BE2C (cell line): ENCODE measurements around the gene PHC1.
"Not testable (repeated sequence)": the region's sequence is repeated elsewhere in the genome, so short reads cannot be mapped to it uniquely, and the experiment has no call there.

ENCODE experiments used
- DNase-seq: peaks from one replicate; pipeline ENCODE4 v3.0.0-alpha.2; 2020
- H3K27me3 ChIP-seq: fragments of 250-450 bp; sonication (Bioruptor Pico); 2 replicates; pipeline ENCODE4 v1.5.1; 2020; ENCODE audit warnings: mild to moderate bottlenecking
- H3K36me3 ChIP-seq: fragments of 250-450 bp; sonication (Bioruptor Pico); 2 replicates; pipeline ENCODE4 v1.5.1; 2020; ENCODE audit warnings: mild to moderate bottlenecking
- H3K4me1 ChIP-seq: fragments of 250-450 bp; sonication (Bioruptor Pico); 2 replicates; pipeline ENCODE4 v1.5.1; 2020
- H3K4me3 ChIP-seq: 2 replicates; pipeline ENCODE4 v1.5.1; 2011; ENCODE audit warnings: low read depth, low read length
- H3K9me3 ChIP-seq: fragments of 250-450 bp; sonication (Bioruptor Pico); 2 replicates; pipeline ENCODE4 v1.5.1; 2020
- TF ChIP-seq, protein P1 (sequence below): IDR thresholded peaks from 2 replicates; pipeline ENCODE4 v1.5.1; 2012; ENCODE audit warnings: mild to moderate bottlenecking, low read depth, low read length

The PHC1 gene

DNA sequence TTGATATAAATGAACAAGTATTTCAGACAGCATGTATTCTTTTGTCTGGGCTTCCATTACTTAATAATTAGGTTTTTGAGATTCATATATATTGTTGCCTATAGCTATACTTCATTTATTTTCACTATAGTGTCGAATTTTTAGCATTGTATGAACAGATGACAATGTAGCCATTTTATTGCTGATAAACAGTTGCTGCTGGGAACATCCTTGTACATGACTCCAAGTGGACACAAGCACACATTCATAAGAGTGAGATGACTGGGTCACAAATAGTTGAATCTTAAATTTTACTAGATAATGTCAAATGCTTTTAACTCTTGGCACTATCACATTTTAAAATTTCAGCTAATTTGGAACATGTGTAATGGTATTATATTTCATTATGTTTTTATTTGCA lies 19.3 kb upstream of the PHC1 start:
- no peaks in the 10 kb centered on the region for H3K27me3 ChIP-seq
- no peaks in the 10 kb centered on the region for H3K9me3 ChIP-seq
- no peaks in the 10 kb centered on the region for H3K36me3 ChIP-seq
- H3K4me3 ChIP-seq = no peak overlapping the region
- no peak for DNase-seq
- TF ChIP-seq, protein P1, sequence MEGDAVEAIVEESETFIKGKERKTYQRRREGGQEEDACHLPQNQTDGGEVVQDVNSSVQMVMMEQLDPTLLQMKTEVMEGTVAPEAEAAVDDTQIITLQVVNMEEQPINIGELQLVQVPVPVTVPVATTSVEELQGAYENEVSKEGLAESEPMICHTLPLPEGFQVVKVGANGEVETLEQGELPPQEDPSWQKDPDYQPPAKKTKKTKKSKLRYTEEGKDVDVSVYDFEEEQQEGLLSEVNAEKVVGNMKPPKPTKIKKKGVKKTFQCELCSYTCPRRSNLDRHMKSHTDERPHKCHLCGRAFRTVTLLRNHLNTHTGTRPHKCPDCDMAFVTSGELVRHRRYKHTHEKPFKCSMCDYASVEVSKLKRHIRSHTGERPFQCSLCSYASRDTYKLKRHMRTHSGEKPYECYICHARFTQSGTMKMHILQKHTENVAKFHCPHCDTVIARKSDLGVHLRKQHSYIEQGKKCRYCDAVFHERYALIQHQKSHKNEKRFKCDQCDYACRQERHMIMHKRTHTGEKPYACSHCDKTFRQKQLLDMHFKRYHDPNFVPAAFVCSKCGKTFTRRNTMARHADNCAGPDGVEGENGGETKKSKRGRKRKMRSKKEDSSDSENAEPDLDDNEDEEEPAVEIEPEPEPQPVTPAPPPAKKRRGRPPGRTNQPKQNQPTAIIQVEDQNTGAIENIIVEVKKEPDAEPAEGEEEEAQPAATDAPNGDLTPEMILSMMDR = no peak
- H3K4me1 ChIP-seq = no peaks in the 10 kb centered on the region

DNA sequence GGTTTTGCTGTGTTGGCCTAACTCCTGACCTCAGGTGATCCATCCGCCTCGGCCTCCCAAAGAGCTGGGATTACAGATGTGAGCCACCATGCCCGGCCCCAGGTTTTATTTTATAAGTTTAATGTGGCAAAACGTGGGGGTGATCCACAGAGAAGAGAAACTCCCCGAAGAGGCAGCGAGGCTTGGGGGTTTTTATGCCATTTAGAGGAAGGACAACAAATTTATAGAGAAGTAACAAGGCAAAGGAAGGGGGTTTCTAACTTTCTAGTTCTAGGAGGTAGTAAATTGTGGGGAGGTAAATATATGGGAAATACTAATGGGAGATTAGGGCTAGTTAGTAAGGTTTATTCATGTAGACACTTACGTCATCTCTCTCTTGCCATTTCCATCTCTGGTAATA lies 17.2 kb upstream of the PHC1 start:
- Histone ChIP-seq H3K4me1 (no peaks in the 10 kb centered on the region), H3K36me3 (no peaks in the 10 kb centered on the region), H3K9me3 (no peaks in the 10 kb centered on the region), H3K27me3 (no peaks in the 10 kb centered on the region), H3K4me3 (no peak overlapping the region)
- DNase-seq = no peak
- TF ChIP-seq, protein P1 = no peak

DNA sequence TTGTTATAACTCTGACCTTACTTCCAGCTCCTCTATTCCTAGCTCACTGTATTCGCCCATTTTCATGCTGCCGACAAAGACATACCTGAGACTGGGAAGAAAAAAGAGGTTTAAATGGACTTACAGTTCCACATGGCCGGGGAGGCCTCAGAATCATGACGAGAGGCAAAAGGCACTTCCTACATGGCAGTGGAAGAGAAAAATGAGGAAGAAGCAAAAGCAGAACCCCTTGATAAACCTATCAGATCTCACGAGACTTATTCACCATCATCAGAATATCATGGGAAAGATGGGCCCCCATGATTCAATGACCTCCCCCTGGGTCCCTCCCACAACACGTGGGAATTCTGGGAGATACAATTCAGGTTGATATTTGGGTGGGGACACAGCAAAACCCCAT lies 14.5 kb upstream of the PHC1 start:
- Histone ChIP-seq H3K27me3 (no peaks in the 10 kb centered on the region), H3K9me3 (no peaks in the 10 kb centered on the region), H3K4me3 (no peak overlapping the region), H3K4me1 (no peaks in the 10 kb centered on the region), H3K36me3 (no peaks in the 10 kb centered on the region)
- TF ChIP-seq, protein P1 = no peak
- DNase-seq = no peak

DNA sequence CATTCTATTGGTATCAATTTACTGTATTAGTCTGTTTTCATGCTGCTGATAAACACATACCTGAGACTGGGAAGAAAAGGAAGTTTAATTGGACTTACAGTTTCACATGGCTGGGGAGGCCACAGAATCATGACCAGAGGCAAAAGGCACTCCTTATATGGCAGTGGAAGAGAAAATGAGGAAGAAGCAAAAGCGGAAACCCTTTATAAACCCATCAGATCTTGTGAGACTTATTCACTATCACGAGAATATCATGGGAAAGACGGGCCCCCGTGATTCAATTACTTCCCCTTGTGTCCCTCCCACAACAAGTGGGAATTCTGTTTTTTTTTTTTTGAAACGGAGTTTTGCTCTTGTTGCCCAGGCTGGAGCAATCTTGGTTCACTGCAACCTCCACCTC lies 11.6 kb upstream of the PHC1 start:
- H3K27me3 ChIP-seq, H3K36me3 ChIP-seq, H3K9me3 ChIP-seq, H3K4me3 ChIP-seq, H3K4me1 ChIP-seq, DNase-seq: not testable (repeated sequence)

DNA sequence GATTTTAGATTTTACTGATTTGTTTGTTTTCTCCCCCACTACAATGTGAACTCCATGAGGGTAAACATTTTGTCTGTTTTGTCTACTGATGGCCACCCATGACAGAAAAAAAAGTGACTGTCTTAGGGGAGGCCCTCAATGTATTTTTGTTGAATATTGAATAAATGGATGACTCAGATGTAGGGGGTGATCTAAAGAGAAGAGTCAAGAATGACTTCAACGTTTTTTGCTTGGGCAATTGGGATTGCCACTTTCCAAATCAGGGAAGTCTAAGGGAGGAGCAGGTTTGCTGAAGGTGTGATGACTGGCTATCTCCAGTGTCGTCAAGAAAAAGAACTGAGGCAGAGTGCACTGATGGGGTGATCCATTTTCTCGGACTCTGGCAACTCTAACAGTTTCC lies 10.7 kb upstream of the PHC1 start:
- Histone ChIP-seq H3K9me3 (no peaks in the 10 kb centered on the region), H3K36me3 (no peaks in the 10 kb centered on the region), H3K27me3 (no peaks in the 10 kb centered on the region), H3K4me3 (no peak overlapping the region), H3K4me1 (no peaks in the 10 kb centered on the region)
- DNase-seq = no peak
- TF ChIP-seq, protein P1 = no peak

DNA sequence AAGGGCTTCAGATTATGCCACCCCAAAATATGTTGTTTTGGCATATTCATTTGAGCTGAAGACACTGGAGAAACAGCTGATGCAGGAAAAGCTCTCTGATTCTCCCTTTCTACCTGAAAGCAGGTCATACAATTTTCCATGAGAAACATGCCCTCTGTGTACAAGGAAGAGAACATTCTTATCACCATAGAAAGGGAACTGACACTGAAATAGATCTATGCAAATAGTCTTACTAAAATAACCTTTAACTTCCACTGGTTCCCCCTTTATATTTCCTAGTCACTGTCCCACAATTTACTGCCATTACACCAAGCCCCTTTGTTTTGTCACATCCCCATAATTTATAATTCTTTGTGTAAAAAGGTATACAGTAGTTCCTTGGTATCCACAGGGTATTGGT lies 9.6 kb upstream of the PHC1 start:
- no peaks in the 10 kb centered on the region for H3K4me1 ChIP-seq
- no peaks in the 10 kb centered on the region for H3K27me3 ChIP-seq
- TF ChIP-seq, protein P1 = no peak
- H3K36me3 ChIP-seq = no peaks in the 10 kb centered on the region
- H3K9me3 ChIP-seq = no peaks in the 10 kb centered on the region
- H3K4me3 ChIP-seq = no peak overlapping the region
- no peak for DNase-seq

DNA sequence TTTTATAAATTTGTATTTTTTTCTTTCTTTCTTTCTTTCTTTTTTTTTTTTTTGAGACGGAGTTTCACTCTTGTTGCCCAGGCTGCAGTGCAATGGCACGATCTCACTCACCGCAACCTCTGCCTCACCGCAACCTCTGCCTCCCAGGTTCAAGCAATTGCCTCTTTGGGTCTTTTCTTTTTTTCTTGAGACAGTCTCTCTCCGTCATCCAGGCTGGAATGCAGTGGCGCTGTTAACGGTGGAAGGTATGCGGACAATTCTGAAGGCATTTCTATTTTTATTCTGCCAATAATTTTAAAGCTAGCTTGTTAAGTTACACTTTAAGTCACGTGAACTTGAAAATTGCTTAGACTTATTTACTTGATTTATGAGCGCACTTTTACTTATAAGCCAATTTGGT lies 8.8 kb upstream of the PHC1 start:
- Histone ChIP-seq H3K27me3 (no peaks in the 10 kb centered on the region), H3K9me3 (no peaks in the 10 kb centered on the region), H3K4me3 (no peak overlapping the region), H3K4me1 (no peaks in the 10 kb centered on the region), H3K36me3 (no peaks in the 10 kb centered on the region)
- TF ChIP-seq, protein P1 = no peak
- DNase-seq = no peak
